IgD-negative memory B cell (primary cell): Measurements from ENCODE around the gene WARS2. TPM values are rescaled to one million over a fixed set of nuclear protein-coding genes. Genes with fewer than 3 reads are reported as not detected.
A peak's percentile ranks its signal among the peaks of the same experiment; 100 is the strongest.

Experiments used
- H3K27ac Mint-ChIP-seq, 3 donors: one replicate each; pipeline ENCODE4 v1.8.0; 2020 to 2022; ENCODE audit warnings: mild to moderate bottlenecking in 3 of 3, mixed read lengths in 3 of 3, moderate library complexity in 1 of 3
- H3K27me3 Mint-ChIP-seq: one replicate; pipeline ENCODE4 v1.8.0; 2021; ENCODE audit warnings: mixed read lengths
- H3K36me3 Mint-ChIP-seq: one replicate; pipeline ENCODE4 v1.8.0; 2020; ENCODE audit warnings: mild to moderate bottlenecking, mixed read lengths
- H3K4me1 Mint-ChIP-seq, 3 donors: one replicate each; pipeline ENCODE4 v1.8.0; 2020 to 2022; ENCODE audit warnings: mixed read lengths in 3 of 3, mild to moderate bottlenecking in 1 of 3
- H3K4me3 Mint-ChIP-seq, 4 donors: one replicate each; pipeline ENCODE4 v1.8.0; 2020 to 2022; ENCODE audit warnings: mild to moderate bottlenecking in 4 of 4, mixed read lengths in 4 of 4, moderate library complexity in 3 of 4
- H3K9me3 Mint-ChIP-seq, 3 donors: one replicate each; pipeline ENCODE4 v1.8.0; 2020 to 2021; ENCODE audit warnings: mixed read lengths in 3 of 3, mild to moderate bottlenecking in 1 of 3
- polyA plus RNA-seq: library from polyadenylated mRNA; unstranded; fragments of 300-500 nt; fragmentation: Illumina TruSeq; gene quantifications from one replicate; pipeline ENCODE4 v1.2.3, GENCODE V29; 2021

The WARS2 gene
- polyA plus RNA-seq, 1 donor from 2014 or later, result 12.1 TPM

DNA sequence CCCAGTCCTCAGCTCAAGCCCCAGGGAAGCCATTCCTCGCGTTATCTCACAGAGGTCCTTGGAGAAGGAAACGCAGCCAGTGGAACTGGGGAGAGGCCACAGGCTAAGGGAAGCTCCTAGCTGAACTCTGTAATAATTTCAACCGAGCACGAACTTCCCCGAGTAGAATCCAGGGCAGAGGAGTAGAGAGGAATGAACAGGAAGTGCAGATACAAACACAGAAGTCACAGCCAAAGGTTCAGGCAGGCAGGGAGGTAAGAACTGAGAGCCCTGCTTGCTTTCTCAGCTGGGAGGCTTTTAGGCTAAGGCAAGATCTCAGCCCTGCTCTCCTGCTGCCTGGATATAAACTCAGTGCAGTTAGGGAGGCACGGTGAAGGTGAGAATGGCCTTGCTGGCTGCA lies 23.7 kb downstream of the WARS2 start:
- H3K4me3 Mint-ChIP-seq, result no peak overlapping the region

DNA sequence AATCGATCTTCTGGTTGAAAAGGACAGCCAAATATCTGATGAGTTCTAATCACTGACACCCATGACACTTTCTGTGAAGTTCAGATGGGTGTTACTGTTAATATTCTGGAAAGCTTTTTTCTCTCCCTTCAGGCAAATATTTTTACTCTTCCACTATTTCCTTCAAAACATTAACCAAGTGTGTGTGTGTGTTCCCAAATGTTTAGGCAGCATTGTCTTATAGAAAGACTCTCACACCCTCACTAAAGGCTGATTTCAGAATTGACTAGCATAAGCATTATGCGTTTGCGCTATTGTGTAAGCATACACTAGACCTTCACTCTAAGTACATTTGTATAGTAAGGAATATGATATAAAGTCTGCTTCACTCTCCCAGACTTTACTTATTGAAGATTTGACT lies 24.7 kb downstream of the WARS2 start:
- Mint-ChIP-seq H3K9me3 (peaks cover 2 to 9% (median 6%) of the 10 kb centered on the region in 3 donors), H3K4me3 (no peak overlapping the region), H3K27ac (no peak overlapping the region), H3K36me3 (peaks cover 7% of the 10 kb centered on the region), H3K27me3 (no peaks in the 10 kb centered on the region), H3K4me1 (peaks cover 0 to 7% (median 0%) of the 10 kb centered on the region in 3 donors)

More for the DNA sequence above, 23.7 kb downstream of the WARS2 start:
- Mint-ChIP-seq H3K36me3 (peaks cover 13% of the 10 kb centered on the region), H3K9me3 (peaks cover 3 to 11% (median 6%) of the 10 kb centered on the region in 3 donors), H3K27me3 (no peaks in the 10 kb centered on the region), H3K27ac (no peak overlapping the region), H3K4me1 (peaks cover 0 to 10% (median 0%) of the 10 kb centered on the region in 3 donors)

DNA sequence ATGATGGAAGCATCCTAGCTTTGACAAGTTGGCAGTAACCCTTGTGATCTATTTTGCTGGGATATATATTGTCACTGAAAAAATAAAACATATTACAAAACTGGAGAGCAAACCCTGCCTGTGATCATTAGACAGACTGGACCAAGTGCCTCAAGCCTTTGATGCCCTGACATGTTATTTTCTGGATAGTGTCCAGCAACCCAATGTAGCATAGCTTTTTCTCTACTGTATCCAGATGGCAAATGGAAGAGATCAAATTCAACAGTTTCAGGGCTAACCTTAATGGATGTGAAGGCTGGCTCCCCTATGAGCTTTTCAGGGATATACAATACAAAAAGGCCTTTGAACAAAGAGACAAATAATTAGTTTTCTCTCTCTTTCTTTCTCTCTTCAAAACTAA lies 25.1 kb downstream of the WARS2 start:
- H3K27me3 Mint-ChIP-seq, result no peaks in the 10 kb centered on the region
- H3K9me3 Mint-ChIP-seq, result peaks cover 1 to 11% (median 4%) of the 10 kb centered on the region in 3 donors
- H3K4me1 Mint-ChIP-seq, result peaks cover 0 to 7% (median 0%) of the 10 kb centered on the region in 3 donors
- H3K36me3 Mint-ChIP-seq, result peaks cover 6% of the 10 kb centered on the region
- no peak overlapping the region for H3K27ac Mint-ChIP-seq
- no peak overlapping the region for H3K4me3 Mint-ChIP-seq

DNA sequence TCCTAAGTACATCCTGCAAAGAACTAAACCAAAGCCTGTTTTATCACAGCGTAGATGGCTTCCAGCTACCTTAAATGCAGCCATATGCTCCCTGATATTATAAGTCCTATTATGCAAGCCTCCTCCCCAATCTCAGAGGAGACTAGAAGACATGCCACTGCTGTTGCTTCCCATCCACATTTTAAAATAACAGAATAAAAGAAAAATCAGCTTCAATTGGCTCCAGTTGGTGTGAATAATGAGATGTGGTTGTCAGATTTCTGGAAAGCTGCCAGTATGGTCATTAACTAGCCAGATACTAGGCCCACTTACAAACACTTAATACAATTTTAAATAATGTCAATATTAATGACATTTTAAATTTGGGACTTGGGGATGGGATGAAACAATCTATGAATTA lies 25.7 kb downstream of the WARS2 start:
- H3K9me3 Mint-ChIP-seq, result peaks cover 1 to 11% (median 3%) of the 10 kb centered on the region in 3 donors
- no peak overlapping the region for H3K4me3 Mint-ChIP-seq
- H3K27me3 Mint-ChIP-seq, result no peaks in the 10 kb centered on the region
- peaks cover 0 to 7% (median 0%) of the 10 kb centered on the region in 3 donors for H3K4me1 Mint-ChIP-seq
- H3K36me3 Mint-ChIP-seq, result peaks cover 6% of the 10 kb centered on the region
- H3K27ac Mint-ChIP-seq, result no peak overlapping the region

DNA sequence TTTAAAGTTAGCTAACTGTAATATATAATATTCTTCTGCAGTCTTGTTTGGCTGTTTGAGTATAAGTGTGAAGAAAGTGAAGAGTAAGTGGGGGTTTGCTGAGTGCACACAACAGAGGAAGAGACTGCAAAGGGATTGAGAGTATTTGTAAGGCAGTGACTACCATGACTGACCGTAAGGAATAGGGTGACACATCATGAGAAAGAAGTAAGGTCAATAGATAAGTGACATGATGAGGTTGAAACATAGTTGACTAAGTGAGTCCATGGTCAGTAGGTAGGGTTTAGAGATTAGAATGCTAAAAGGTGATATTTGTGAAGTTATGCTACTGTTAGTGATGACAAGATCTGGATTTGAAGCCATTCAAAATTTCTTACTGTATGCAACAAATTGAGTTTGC lies 27.7 kb downstream of the WARS2 start:
- peaks cover 0 to 6% (median 3%) of the 10 kb centered on the region in 3 donors for H3K9me3 Mint-ChIP-seq
- no peak overlapping the region for H3K4me3 Mint-ChIP-seq
- H3K27me3 Mint-ChIP-seq, result no peaks in the 10 kb centered on the region
- peaks cover 4% of the 10 kb centered on the region for H3K36me3 Mint-ChIP-seq
- H3K27ac Mint-ChIP-seq, result no peak overlapping the region
- peaks cover 0 to 7% (median 0%) of the 10 kb centered on the region in 3 donors for H3K4me1 Mint-ChIP-seq

DNA sequence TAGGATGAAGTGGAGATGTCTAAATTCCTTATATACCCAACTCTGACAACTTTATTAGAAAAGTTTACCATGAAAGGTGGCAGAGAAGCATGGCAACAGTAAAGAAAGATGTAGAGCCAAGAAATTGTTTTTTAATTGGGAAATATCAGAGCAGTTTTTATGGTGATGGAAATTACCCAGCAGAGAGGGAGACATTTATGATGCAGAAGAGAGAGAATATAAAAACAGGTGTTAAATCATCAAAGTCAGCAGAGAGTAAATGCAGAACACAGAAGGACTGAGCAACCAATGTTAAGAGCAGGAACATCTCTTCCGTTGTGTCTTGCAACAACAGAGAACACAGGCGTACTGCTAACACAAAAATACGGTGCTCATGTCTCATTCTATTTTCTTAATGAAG lies 28.2 kb downstream of the WARS2 start:
- Mint-ChIP-seq H3K27ac (no peak overlapping the region), H3K4me1 (peaks cover 0 to 7% (median 0%) of the 10 kb centered on the region in 3 donors), H3K36me3 (peaks cover 4% of the 10 kb centered on the region), H3K4me3 (no peak overlapping the region), H3K27me3 (no peaks in the 10 kb centered on the region), H3K9me3 (peaks cover 0 to 10% (median 5%) of the 10 kb centered on the region in 3 donors)

DNA sequence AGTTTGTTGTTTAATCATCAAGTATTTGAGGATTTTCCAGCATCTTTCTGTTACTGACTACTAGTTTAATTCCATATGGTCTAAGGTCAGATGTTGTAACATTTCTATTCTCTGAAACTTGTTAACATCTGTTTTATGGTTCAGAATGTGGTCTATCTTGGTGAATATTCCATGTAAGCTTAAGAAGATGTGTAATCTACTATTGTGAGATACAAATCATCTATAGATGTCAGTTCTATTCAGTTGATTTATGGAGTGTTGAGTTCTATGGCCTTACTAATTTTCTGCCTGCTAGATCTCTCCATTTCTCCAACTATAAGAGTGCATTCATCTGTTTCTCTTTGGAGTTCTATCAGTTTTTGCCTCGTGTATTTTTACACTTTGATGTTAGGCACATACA lies 31.5 kb downstream of the WARS2 start:
- H3K4me3 Mint-ChIP-seq, result no peak overlapping the region
- peaks cover 0 to 14% (median 5%) of the 10 kb centered on the region in 3 donors for H3K9me3 Mint-ChIP-seq

DNA sequence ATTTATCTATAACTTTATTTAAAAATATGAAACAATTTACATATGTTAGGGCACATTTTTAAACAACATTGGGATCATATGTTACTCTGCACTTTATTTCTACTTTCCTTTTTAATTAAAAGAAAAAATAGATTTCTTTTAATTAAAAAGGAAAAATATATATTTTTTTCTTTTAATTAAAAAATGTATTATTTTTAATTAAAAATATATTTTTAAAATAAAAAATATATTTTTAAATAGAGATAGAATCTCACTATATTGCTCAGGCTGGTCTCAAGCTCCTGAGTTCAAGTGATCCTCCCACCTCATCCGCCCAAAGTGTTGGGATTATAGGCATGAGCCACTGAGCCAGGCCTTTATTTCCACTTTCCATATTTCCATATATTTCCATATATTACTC lies 36.7 kb downstream of the WARS2 start:
- Mint-ChIP-seq H3K4me3 (no peak overlapping the region), H3K27ac (no peak overlapping the region), H3K9me3 (peaks cover 0 to 8% (median 2%) of the 10 kb centered on the region in 3 donors), H3K4me1 (peaks cover 0 to 20% (median 7%) of the 10 kb centered on the region in 3 donors), H3K27me3 (no peaks in the 10 kb centered on the region), H3K36me3 (peaks cover 6% of the 10 kb centered on the region)

More for the DNA sequence above, 31.5 kb downstream of the WARS2 start:
- no peak overlapping the region for H3K27ac Mint-ChIP-seq
- no peaks in the 10 kb centered on the region for H3K27me3 Mint-ChIP-seq
- H3K4me1 Mint-ChIP-seq, result no peaks in the 10 kb centered on the region
- H3K36me3 Mint-ChIP-seq, result peaks cover 7% of the 10 kb centered on the region

DNA sequence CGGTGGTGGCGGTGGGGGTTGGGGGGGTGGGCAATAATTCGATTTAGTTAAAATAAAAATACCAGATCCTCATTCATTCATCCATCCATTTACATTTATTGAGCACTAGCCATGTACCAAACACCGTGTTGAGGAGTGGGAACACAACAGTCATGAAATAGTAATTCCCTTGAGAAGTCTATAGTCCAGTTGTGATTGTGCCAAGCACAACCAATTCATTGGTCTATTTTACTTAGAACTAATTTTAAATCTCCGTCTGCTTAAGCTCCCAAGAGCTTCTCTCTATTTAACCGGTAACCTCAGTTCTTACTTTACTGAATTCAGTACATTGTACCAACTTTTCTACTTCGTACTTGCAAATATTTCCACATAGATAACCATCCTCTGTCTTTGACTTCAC lies 38.4 kb downstream of the WARS2 start:
- Mint-ChIP-seq H3K4me1 (peaks cover 0 to 20% (median 7%) of the 10 kb centered on the region in 3 donors), H3K36me3 (peaks cover 7% of the 10 kb centered on the region), H3K27me3 (no peaks in the 10 kb centered on the region), H3K27ac (no peak overlapping the region), H3K9me3 (peaks cover 0 to 2% (median 0%) of the 10 kb centered on the region in 3 donors), H3K4me3 (no peak overlapping the region)

DNA sequence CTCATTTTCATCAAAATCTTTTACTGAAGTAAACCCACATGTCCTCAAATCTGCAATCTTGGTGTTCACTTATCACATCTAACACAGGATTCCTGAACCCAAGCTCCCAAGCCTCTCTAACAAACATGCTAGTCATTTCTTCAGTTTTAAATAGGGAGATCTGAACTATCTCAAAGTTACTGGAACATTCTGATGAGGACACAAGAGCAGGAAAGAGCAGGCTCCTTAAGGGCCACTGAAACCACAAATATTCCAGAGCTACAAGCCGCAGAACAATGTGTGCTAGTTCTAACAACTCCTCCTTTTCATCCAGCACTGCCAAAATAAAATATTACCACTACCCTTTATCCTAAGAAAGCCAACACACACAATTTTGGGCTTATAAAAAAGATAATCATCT lies 38.9 kb downstream of the WARS2 start:
- peak overlapping the region in 1 of 3 donors; percentile 9 for H3K27ac Mint-ChIP-seq
- H3K36me3 Mint-ChIP-seq, result peaks cover 7% of the 10 kb centered on the region
- H3K4me1 Mint-ChIP-seq, result peaks cover 0 to 20% (median 7%) of the 10 kb centered on the region in 3 donors
- H3K27me3 Mint-ChIP-seq, result no peaks in the 10 kb centered on the region
- H3K9me3 Mint-ChIP-seq, result no peaks in the 10 kb centered on the region
- H3K4me3 Mint-ChIP-seq, result no peak overlapping the region

DNA sequence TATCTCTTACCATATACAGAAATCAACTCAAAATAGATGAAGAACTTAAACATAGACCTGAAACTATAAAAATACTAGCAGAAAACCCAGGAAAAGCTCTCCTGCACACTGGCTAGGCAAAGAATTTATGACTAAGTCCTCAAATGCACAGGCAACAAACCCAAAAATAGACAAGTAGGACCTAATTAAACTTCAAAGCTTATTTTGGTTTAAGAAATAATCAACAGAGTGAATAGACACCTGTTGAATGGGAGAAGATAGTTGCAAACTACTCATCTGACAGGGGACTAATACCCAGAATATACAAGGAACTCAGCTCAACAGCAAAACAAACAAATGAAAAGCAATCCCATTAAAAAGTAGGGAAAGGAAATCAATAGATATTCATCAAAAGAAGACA lies 40.7 kb downstream of the WARS2 start:
- H3K9me3 Mint-ChIP-seq, result no peaks in the 10 kb centered on the region
- H3K27me3 Mint-ChIP-seq, result no peaks in the 10 kb centered on the region
- H3K4me1 Mint-ChIP-seq, result peaks cover 0 to 20% (median 7%) of the 10 kb centered on the region in 3 donors
- H3K36me3 Mint-ChIP-seq, result peaks cover 4% of the 10 kb centered on the region
- no peak overlapping the region for H3K27ac Mint-ChIP-seq
- no peak overlapping the region for H3K4me3 Mint-ChIP-seq

DNA sequence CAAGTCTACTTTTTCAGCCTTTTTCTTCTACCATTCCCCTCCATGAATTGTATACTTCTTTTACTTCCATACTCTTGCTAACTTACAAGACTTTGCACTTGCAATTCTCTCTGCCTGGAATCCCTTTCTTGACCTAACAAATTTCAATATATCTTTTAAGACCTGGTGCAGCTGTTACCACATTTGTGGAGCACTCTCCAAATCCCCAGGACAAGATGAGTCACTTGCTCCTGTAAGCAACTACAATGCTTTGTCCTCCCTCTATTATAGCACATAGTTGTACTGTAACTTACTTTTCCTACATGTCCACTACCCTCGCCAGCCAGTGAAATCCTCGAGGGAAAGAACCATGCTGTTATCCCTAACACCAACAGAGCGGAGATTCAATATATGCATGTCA lies 43.1 kb downstream of the WARS2 start:
- Mint-ChIP-seq H3K27ac (no peak overlapping the region), H3K4me1 (peaks cover 0 to 13% (median 6%) of the 10 kb centered on the region in 3 donors), H3K9me3 (no peaks in the 10 kb centered on the region), H3K27me3 (no peaks in the 10 kb centered on the region), H3K36me3 (peaks cover 4% of the 10 kb centered on the region), H3K4me3 (no peak overlapping the region)

DNA sequence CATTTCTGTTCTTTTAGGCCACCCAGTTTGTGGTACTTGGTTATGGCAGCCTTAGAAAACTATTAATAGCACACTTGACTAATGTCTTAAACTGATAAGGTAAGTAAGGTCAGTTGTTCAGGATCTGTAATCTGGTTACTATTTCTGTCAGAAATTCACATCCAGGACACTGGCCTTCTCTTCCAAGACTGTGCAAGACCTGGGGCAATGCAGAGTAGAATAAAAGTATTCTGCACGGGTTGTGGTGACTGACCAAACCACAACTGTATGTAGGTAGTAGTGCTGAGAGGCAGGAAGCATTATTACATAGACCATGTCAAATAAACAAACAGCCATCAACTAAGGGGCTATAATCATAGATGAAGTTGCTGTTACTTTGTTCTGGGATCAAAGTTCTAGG lies 46.7 kb downstream of the WARS2 start:
- no peaks in the 10 kb centered on the region for H3K4me1 Mint-ChIP-seq
- H3K36me3 Mint-ChIP-seq, result peaks cover under 1% of the 10 kb centered on the region
- H3K4me3 Mint-ChIP-seq, result no peak overlapping the region
- no peak overlapping the region for H3K27ac Mint-ChIP-seq
- H3K9me3 Mint-ChIP-seq, result no peaks in the 10 kb centered on the region
- H3K27me3 Mint-ChIP-seq, result no peaks in the 10 kb centered on the region

DNA sequence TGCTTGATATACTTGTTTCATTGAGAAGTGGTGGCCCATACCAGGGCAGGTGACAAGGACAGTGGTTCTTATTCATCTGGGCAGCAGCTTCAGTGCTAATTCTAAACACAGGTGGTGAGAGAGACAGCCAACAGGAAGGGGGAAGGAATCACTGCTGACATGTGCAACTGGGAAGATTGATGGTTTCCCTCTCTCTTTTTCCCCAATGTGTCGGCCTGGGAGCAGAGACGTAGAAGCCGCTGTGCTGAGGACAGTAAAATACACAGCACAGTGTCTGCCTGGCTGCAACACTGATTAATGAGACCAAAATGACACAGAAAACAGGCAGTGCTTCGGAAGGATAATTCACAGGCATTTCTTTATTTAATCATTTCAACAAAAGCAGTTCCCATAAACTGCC lies 48.8 kb downstream of the WARS2 start:
- no peak overlapping the region for H3K4me3 Mint-ChIP-seq
- peaks cover 5 to 7% (median 5%) of the 10 kb centered on the region in 3 donors for H3K4me1 Mint-ChIP-seq
- H3K27me3 Mint-ChIP-seq, result no peaks in the 10 kb centered on the region
- no peaks in the 10 kb centered on the region for H3K9me3 Mint-ChIP-seq
- H3K27ac Mint-ChIP-seq, result no peak overlapping the region
- H3K36me3 Mint-ChIP-seq, result no peaks in the 10 kb centered on the region

DNA sequence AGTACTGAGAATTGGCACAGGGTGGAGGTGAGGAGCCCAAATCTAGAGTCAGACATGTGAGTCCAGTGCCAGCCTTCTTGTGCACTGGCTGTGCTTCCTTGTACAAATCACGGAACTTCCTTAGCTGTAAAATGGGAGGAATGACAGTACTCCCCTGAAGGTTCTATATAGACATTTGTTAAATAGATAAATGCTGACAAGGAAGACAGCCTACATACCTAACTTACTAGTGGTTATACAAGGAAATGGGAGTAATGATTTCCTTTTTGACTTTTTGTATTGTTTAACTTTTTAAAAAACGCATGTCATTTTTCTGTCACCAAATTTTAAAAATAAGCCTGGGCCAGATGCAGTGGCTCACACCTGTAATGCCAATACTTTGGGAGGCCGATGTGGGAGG lies 50.2 kb downstream of the WARS2 start:
- Mint-ChIP-seq H3K36me3 (peaks cover 4% of the 10 kb centered on the region), H3K4me1 (peaks cover 5 to 7% (median 5%) of the 10 kb centered on the region in 3 donors), H3K27me3 (no peaks in the 10 kb centered on the region), H3K27ac (no peak overlapping the region), H3K9me3 (no peaks in the 10 kb centered on the region), H3K4me3 (no peak overlapping the region)

DNA sequence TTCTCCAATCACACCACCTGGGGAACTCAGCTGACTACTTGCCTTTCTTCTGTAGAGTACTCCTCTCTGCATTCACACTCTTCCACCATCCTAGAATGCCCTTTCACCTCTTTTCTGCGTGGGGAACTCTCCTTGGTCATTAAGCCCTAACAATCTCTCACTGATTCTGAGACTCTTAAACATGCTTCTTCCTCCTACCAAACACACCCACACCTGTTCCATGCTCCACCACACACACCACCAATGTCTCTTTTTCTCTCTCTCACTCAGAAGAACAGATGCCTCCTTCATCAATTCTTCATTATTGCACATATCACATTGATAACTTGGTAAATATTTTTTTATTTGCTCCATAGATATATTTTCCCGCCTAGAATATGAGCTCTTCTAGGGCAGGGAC lies 53.6 kb downstream of the WARS2 start:
- H3K27me3 Mint-ChIP-seq, result no peaks in the 10 kb centered on the region
- peaks cover 6% of the 10 kb centered on the region for H3K36me3 Mint-ChIP-seq
- no peak overlapping the region for H3K27ac Mint-ChIP-seq
- no peak overlapping the region for H3K4me3 Mint-ChIP-seq
- peaks cover 5 to 7% (median 5%) of the 10 kb centered on the region in 3 donors for H3K4me1 Mint-ChIP-seq
- H3K9me3 Mint-ChIP-seq, result peaks cover 0 to 5% (median 0%) of the 10 kb centered on the region in 3 donors
